ENCODE measurements around the gene ACAA1.

DNA sequence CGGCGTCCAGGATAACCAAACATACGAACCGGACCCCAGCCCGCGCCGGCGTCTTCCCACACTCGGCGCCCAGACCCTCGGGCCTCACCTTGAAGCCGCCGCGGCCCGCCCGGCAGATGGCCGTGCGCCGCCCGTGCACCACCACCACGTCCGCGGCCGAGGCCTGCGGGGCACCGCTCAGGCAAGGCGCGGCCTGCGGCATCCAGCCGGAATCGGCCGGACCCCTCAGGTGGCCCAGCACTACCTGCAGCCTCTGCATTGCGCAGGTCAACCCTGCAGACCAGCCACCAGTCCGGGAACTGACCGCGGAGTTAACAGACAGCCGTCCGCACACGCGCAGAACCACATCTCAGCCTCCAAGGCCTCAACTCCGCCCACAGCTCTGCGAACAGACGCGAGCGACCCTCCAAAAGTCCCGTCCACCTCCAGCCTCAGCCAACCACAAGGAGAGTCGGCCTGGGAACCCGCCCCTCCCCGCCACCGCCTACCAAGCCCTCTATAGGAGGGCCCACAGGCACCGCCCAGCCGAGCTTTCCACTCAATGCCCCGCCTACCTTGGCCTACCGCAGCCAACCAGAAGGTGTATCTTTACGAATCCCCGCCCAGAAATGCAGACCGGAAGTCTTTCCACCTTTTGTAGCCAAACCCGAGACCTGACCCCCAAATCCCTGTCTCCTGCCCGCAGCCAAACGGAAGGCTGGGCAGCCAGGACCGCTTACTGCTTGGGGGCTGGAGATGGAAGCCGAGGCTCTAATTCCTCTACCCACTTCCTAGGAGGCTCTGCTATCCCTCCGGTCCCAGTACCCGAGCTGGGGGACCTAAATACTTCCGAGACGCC lies at the start of gene ACAA1:
- TF ChIP-seq POLR2A (IDR thresholded peaks at IDR 0.05) = peak; percentile 97
- TF ChIP-seq, protein P1, sequence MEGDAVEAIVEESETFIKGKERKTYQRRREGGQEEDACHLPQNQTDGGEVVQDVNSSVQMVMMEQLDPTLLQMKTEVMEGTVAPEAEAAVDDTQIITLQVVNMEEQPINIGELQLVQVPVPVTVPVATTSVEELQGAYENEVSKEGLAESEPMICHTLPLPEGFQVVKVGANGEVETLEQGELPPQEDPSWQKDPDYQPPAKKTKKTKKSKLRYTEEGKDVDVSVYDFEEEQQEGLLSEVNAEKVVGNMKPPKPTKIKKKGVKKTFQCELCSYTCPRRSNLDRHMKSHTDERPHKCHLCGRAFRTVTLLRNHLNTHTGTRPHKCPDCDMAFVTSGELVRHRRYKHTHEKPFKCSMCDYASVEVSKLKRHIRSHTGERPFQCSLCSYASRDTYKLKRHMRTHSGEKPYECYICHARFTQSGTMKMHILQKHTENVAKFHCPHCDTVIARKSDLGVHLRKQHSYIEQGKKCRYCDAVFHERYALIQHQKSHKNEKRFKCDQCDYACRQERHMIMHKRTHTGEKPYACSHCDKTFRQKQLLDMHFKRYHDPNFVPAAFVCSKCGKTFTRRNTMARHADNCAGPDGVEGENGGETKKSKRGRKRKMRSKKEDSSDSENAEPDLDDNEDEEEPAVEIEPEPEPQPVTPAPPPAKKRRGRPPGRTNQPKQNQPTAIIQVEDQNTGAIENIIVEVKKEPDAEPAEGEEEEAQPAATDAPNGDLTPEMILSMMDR (IDR thresholded peaks at IDR 0.05) = no peak

Data from right lobe of liver (tissue), 4 donors.